Measurements from ENCODE around the gene ZNF611.
"Not testable (repeated sequence)": the region's sequence is repeated elsewhere in the genome, so short reads cannot be mapped to it uniquely, and the experiment has no call there.

Gene ZNF611

DNA sequence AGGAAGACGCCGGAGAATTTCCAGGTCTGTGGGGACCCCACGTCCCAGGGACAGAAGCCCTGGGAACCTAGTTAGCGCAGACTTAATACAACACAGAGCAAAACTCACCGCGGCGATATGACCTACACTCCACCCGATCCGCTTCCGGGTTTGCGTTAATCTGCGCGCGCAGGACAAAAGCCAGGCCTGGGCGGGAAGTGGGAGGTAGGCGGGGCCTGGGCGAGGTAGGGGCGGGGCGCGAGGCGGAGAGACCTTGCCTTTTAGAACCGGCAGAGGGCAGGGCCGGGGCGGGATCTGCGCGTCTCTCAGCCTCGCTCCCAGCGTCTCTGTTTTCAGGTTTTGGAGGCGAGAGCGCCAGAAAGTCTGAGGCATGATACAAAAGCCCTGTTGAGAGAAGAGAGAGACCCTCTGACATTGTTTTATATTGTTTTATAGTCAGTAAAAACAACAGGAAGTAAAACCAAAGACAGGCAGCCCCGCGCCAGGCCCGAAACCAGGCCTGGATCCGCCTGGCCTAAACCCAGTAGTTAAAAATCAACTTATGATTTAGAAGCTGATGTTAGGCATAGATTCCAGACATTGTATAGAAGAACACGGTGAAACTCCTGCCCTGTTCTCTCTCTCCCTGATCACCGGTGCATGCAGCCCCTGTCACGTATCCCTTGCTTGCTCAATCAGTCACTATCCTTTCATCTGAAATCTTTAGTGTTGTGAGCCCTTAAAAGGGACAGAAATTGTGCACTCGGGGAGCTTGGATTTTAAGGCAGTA is at the start of gene ZNF611:
ZNF611 (minus strand) TSS at position 152 of the 769 bp plus-strand sequence. CDS start 19,150 bp downstream, outside the sequence.
- peak; percentile 99 for DNase-seq (ENCODE audit: low read depth in 1 of 2, low spot score in 1 of 2)

DNA sequence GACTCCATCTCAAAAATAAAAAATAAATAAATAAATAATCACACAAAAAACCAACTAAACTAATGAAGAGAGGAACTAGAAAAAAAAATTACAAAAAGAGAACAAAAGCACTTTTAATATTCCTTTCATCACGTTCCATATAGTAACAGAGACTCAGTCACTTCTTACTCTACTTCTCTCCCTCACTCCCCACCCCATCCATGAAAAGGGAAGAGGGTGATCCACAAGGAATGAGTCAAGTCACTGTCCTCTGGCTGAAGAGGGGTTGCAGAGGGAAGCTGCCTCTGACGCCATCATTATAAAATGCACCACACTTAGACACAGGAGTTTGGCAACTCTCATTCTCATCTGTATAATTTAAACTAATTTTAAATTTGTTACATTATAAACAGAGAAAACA is 48.0 kb upstream of the ZNF611 start:
- not testable (repeated sequence) for DNase-seq (ENCODE audit: low read depth in 1 of 2, low spot score in 1 of 2)

DNA sequence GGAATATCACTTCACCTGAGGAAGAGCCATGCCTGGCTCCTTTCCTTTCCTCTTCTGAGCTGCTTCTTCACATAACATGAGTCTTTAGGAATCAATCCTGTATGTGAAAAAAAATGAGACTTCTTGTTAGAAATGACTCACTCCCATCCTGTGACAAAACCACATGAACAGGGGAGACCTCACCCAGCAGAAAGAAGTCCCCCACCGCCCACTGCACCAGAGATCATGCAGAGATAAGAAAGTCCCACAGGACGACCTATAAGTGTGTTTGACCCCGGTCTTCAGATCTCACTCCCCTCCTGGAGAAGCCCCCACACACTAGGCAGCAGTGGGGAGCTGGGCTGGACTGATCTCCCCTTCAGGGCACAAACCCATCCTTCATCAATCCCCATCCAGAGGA is 44.0 kb upstream of the ZNF611 start:
- DNase-seq (ENCODE audit: low read depth in 1 of 2, low spot score in 1 of 2) = no peak

DNA sequence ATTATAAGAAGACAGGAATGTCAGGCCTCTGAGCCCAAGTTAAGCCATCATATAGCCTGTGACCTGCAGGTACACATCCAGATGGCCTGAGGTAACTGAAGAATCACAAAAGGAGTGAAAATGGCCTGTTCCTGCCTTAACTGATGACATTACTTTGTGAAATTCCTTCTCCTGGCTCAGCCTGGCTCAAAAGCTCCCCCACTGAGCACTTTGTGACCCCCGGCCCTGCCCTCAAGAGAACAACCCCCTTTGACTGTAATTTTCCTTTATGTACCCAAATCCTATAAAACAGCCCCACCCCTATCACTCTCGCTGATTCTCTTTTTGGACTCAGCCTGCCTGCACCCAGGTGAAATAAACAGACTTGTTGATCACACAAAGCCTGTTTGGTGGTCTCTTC is 21.6 kb upstream of the ZNF611 start:
- not testable (repeated sequence) for DNase-seq (ENCODE audit: low read depth in 1 of 2, low spot score in 1 of 2)

DNA sequence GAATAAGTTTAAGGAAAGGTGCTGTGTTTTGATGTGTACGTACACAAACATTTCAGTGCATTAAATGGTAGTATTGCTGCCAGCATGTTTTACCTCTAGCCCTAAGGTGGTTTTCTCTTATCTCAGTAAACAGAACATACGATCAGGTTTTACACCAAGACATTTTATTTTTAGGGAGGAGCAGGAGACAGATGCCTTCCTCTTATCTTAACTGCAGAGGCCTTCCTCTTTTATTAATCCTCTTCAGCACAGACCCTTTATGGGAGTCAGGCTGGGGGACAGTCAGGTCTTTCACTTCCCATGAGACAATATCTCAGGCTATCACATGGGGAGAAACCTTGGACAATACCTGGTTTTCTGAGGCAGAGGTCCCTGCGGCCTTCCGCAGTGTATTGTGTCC is 14.9 kb upstream of the ZNF611 start:
- DNase-seq (ENCODE audit: low read depth in 1 of 2, low spot score in 1 of 2) = no peak

DNA sequence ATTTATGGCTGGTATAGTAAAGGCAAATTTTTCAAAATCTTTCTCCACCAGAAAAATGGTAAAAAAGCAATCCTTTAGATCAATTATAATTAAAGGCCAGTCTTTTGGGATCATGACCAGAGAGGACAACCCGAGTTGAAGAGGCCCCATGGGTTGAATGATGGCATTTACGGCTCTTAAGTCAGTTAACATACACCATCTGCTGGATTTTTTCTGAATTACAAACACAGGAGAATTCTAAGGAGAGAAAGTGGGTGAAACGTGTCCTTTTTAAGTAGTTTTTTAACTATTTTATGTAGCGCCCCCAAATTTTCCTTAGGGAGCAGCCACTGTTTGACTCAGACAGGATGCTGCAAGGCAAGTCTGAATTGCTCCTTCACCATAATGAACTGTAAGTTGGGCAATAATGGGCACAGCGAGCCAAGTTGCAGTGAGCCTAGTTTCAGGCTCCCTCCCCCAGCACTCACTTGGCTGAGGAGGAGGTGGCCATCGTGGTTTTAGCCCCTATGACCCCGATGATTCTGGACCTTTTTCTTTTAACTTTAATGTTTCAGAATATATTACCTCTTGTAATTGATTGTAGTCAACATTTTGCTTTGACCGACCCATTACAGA is 13.6 kb upstream of the ZNF611 start:
- no peak for DNase-seq (ENCODE audit: low read depth in 1 of 2, low spot score in 1 of 2)

- DNase-seq (ENCODE audit: low read depth in 1 of 2, low spot score in 1 of 2) = not testable (repeated sequence)
Observed at GRCh38 chr19:52745919-52746318, 11.1 kb upstream of the ZNF611 start.

- no peak for DNase-seq (ENCODE audit: low read depth in 1 of 2, low spot score in 1 of 2)
Observed at GRCh38 chr19:52743091-52743490, 8.2 kb upstream of the ZNF611 start.

- DNase-seq (ENCODE audit: low read depth in 1 of 2, low spot score in 1 of 2) = no peak
Observed at GRCh38 chr19:52742516-52742915, 7.7 kb upstream of the ZNF611 start.

DNA sequence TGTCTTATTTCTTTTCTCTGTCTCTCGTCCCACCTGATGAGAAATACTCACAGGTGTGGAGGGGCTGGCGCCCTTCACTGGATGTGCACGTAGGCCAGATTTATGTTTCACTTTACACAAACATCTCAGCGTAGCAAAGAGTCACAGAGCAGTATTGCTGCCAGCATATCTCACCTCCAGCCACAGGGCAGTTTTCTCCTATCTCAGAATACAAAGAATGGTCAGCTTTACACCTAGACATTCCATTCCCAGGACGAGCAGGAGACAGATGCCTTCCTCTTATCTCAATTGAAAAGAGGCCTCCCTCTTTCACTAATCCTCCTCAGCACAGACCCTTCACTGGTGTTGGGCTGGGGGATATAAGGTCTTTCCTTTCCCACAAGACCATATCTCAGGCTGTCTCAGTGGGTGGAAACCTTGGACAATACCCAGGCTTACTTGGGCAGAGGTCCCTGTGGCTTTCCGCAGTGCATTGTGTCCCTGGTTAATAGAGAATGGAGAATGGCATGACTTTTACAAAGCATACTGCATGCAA is 7.2 kb upstream of the ZNF611 start:
- no peak for DNase-seq (ENCODE audit: low read depth in 1 of 2, low spot score in 1 of 2)

GRCh38 chr19:52741371-52741770 is 6.5 kb upstream of the ZNF611 start:
- not testable (repeated sequence) for DNase-seq (ENCODE audit: low read depth in 1 of 2, low spot score in 1 of 2)

DNA sequence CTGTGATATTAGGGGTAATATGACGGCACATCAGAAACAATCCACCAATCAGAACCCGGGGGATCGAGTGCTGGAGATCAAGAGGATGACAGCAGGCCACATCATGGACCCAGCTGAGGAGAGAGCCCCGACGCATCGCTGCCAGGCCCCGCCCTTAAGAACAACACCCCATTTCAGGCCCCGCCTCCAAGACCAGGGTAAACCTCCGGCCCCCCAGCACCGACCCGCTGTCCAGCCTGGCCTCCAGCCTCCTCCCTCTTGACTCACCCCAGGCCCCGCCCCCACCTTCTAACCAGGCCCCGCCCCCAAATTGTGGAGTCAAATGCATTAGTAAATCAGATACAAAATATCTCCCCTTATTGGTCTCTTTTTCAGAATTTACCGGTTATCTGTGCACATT is 4.7 kb upstream of the ZNF611 start:
- no peak for DNase-seq (ENCODE audit: low read depth in 1 of 2, low spot score in 1 of 2)

- no peak for DNase-seq (ENCODE audit: low read depth in 1 of 2, low spot score in 1 of 2)
Observed at GRCh38 chr19:52735734-52736133, 890 bp upstream of the ZNF611 start.

- DNase-seq (ENCODE audit: low read depth in 1 of 2, low spot score in 1 of 2) = no peak
Observed at GRCh38 chr19:52734331-52734892, 432 bp downstream of the ZNF611 start.

GRCh38 chr19:52726051-52726450 is 8.8 kb downstream of the ZNF611 start:
- DNase-seq (ENCODE audit: low read depth in 1 of 2, low spot score in 1 of 2) = not testable (repeated sequence)

- DNase-seq (ENCODE audit: low read depth in 1 of 2, low spot score in 1 of 2) = no peak
Observed at GRCh38 chr19:52725528-52725961, 9.3 kb downstream of the ZNF611 start.

DNA sequence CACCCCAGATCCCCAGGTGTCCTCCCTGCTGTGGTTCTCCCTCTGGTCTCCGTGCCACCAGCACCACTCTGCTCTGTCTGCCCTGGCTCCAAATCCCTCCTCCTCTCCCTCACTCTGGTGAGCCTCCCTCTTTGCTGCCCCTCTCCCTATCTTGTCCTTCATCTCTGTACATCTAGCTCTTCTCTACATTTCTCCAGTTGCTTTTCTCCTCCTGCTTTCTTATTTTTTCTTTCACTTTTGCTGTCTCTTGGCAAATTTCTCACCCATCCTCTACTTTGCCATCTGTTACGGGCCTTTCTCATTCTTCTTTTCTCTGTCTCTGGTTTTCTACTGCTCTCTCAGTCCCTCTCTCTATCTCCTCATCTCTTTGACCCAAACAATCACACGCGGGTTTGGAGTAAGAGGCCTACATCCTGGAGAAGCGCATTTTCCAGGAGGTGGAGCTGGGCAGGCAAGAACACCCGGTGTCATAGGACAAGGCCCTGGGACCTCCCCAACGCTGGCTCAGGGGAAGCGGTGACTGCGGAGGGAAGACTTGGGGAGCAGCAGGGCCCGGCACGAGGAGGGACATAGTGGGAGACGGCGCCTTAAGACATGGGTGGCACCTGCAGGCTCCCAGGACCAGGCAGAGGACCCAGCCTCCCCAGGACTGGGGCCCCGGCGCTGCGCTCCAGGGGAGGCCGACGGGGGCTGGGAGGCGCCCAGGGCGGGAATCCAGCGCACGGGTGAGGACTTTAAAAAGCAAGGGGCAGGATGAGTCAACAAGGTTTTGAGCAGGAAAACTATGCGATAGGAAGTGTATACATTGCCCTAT is 9.9 kb downstream of the ZNF611 start:
- DNase-seq (ENCODE audit: low read depth in 1 of 2, low spot score in 1 of 2) = no peak

DNA sequence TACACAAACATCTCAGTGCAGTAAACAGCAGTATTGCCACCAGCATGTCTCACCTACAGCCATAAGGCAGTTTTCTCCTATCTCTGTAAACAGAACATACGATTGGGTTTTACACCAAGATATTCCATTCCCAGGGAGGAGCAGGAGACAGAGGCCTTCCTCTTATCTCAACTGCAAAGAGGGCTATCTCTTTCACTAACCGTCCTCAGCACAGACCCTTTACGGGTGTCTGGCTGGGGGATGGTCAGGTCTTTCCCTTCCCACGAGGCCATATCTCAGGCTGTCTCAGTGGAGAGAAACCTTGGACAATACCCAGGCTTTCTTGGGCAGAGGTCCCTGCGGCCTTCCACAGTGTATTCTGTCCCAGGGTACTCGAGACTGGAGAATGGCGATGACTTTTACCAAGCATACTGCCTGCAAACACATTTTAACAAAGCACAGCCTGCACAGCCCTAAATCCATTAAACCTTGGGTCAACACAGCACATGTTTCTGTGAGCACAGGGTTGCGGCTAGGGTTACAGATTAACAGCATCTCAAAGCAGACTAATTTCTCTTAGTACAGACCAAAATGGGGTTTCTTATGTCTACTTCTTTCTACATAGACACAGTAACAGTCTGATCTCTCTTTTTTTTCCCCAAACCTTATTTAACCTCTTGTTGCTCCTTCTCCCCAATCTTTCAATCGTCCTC is 10.8 kb downstream of the ZNF611 start:
- not testable (repeated sequence) for DNase-seq (ENCODE audit: low read depth in 1 of 2, low spot score in 1 of 2)

- no peak for DNase-seq (ENCODE audit: low read depth in 1 of 2, low spot score in 1 of 2)
Observed at GRCh38 chr19:52722062-52723003, 12.5 kb downstream of the ZNF611 start.

Data from stimulated activated CD4-positive, alpha-beta T cell treated with anti-CD3 and anti-CD28 coated beads, Interleukin-15, amount 100 ng/mL, for 1 hour (primary cell).